K562 (cell line): Measurements from ENCODE around the gene FIZ1. TPM values are rescaled to one million over a fixed set of nuclear protein-coding genes. Genes with fewer than 3 reads are reported as not detected.

Source experiments
- CBX1 ChIP-seq: sonication (generic); IDR thresholded peaks from 2 replicates; pipeline ENCODE4 v1.6.1; 2016; ENCODE audit warnings: antibody characterized with exemption, low read depth, mild to moderate bottlenecking
- CC2D1A ChIP-seq: fragments of 450-650 bp; IDR thresholded peaks from 2 replicates; pipeline ENCODE4 v1.6.1; 2017; ENCODE audit warnings: mild to moderate bottlenecking
- FOXA3 ChIP-seq, 2 experiments: fragments of 450-650 bp in 1 of 2; sonication (generic) in 1 of 2; formaldehyde crosslinking; IDR thresholded peaks in 1 of 2; conservative IDR thresholded peaks in 1 of 2; 2 replicates each; pipeline versions ENCODE4 v1.4.0 to v1.8.0; 2020 to 2022; ENCODE audit warnings: mild to moderate bottlenecking in 2 of 2, missing genetic modification reagents in 1 of 2
- MYC ChIP-seq, 2 experiments: fragments of 250-450 bp in 1 of 2; sonication (Bioruptor Pico) in 1 of 2; IDR thresholded peaks; 2 replicates each; pipeline versions ENCODE4 v1.5.1 to v1.6.1; 2012 to 2021; ENCODE audit warnings: low read depth in 2 of 2, borderline replicate concordance in 1 of 2, improper control_type of control experiment in 1 of 2, low read length in 1 of 2, mild to moderate bottlenecking in 1 of 2, moderate library complexity in 1 of 2
- NRF1 ChIP-seq, 2 experiments: fragments of 450-650 bp; IDR thresholded peaks in 1 of 2; conservative IDR thresholded peaks in 1 of 2; 2 replicates each; pipeline ENCODE4 v1.6.1; 2014; ENCODE audit warnings: mild to moderate bottlenecking in 2 of 2
- REST ChIP-seq, 2 experiments: fragments of 450-650 bp; formaldehyde crosslinking in 1 of 2; IDR thresholded peaks; 2 replicates each; pipeline versions ENCODE4 v1.4.0 to v1.6.1; 2014 to 2020; ENCODE audit warnings: mild to moderate bottlenecking in 2 of 2, borderline replicate concordance in 1 of 2, low read depth in 1 of 2
- STAG1 ChIP-seq: sonication (generic); formaldehyde crosslinking; IDR thresholded peaks from 2 replicates; pipeline ENCODE4 v1.5.0; 2020; ENCODE audit warnings: missing genetic modification reagents, borderline replicate concordance
- TFAP4 ChIP-seq: sonication (generic); formaldehyde crosslinking; IDR thresholded peaks from 2 replicates; pipeline ENCODE4 v1.8.0; 2022; ENCODE audit warnings: missing genetic modification reagents, mild to moderate bottlenecking, moderate library complexity, borderline replicate concordance
- UBTF ChIP-seq, 2 experiments: IDR thresholded peaks; 2 replicates each; pipeline ENCODE4 v1.6.1; 2012; ENCODE audit warnings: improper control_type of control experiment in 2 of 2, low read depth in 2 of 2, low read length in 2 of 2, borderline replicate concordance in 1 of 2
- ZNF644 ChIP-seq: fragments of 200-800 bp; sonication (Bioruptor generic); IDR thresholded peaks from 2 replicates; pipeline ENCODE4 v1.6.1; 2016; ENCODE audit warnings: low read depth, missing genetic modification characterization, missing compliant biosample characterization
- polyA plus RNA-seq, 8 experiments: library from polyadenylated mRNA; depleted of rRNA in 4 of 8; stranded (reverse) in 5 of 8; unstranded in 3 of 8; fragments of >200 nt; fragmentation: Nextera tagmentation in 2 of 8; fragmentation: Illumina TruSeq in 1 of 8; extraction: Ambion mirVana in 2 of 8; extraction: Trizol in 1 of 8; gene quantifications; 2 replicates each; pipeline versions ENCODE4 v1.2.1 to v1.2.3, GENCODE V29; 2011 to 2014; ENCODE audit warnings: inconsistent platforms in 1 of 8, missing spikeins in 1 of 8
- total RNA-seq, 7 experiments: library from RNA; depleted of rRNA in 6 of 7; stranded (reverse); fragments of >200 nt in 6 of 7; fragmentation: Illumina TruSeq in 2 of 7; extraction: Trizol in 2 of 7; gene quantifications; 2 replicates each; pipeline versions ENCODE4 v1.2.1 to v1.2.3, GENCODE V29; 2011 to 2021; ENCODE audit warnings: low replicate concordance in 1 of 7
- TF ChIP-seq, protein P1 (sequence below): fragments of 450-650 bp; IDR thresholded peaks from 2 replicates; pipeline ENCODE4 v1.6.1; 2017; ENCODE audit warnings: mild to moderate bottlenecking, moderate library complexity

The FIZ1 gene
- total and polyA plus RNA-seq, 9 of the 15 experiments (the other 6 are each of a cell fraction or from before 2014, with no cell fraction given), result 0.79 to 17.5 (median 5.5) TPM

GRCh38 chr19:55632463-55632834, 33.1 kb upstream of the FIZ1 start (continued):
- TF ChIP-seq TFAP4 (CRISPR knock-in tag), result peak; percentile 15; the same call in 1 of the 2 replicates
- peak; percentile 53; the same call in 1 of the 2 replicates for TF ChIP-seq CC2D1A
- TF ChIP-seq UBTF (IDR thresholded peaks at IDR 0.05; ENCODE audit: borderline replicate concordance in 1 of 2, low read depth in 2 of 2, low read length in 2 of 2), result 0 out of 4 replicates have a peak, but pooled peaks of 1 of the 2 experiments have one; percentile 36
- no peak for TF ChIP-seq ZNF644 (tag)
- TF ChIP-seq, protein P1, sequence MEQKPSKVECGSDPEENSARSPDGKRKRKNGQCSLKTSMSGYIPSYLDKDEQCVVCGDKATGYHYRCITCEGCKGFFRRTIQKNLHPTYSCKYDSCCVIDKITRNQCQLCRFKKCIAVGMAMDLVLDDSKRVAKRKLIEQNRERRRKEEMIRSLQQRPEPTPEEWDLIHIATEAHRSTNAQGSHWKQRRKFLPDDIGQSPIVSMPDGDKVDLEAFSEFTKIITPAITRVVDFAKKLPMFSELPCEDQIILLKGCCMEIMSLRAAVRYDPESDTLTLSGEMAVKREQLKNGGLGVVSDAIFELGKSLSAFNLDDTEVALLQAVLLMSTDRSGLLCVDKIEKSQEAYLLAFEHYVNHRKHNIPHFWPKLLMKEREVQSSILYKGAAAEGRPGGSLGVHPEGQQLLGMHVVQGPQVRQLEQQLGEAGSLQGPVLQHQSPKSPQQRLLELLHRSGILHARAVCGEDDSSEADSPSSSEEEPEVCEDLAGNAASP, result no peak
- peak; percentile 76; the same call in 1 of the 2 replicates for TF ChIP-seq REST (IDR thresholded peaks at IDR 0.05; ENCODE audit: borderline replicate concordance)
- no peak for TF ChIP-seq REST (CRISPR knock-in tag; IDR thresholded peaks at IDR 0.05; ENCODE audit: low read depth)
- peak; percentile 54; the same call in 1 of the 2 replicates for TF ChIP-seq STAG1 (CRISPR knock-in tag)
- no peak for TF ChIP-seq CBX1
- 0 out of 4 replicates have a peak, but pooled peaks have one; percentile 1 to 19 for TF ChIP-seq NRF1 (conservative IDR thresholded peaks at IDR 0.05 in 1 of 2, IDR thresholded peaks at IDR 0.05 in 1 of 2)
- TF ChIP-seq MYC (IDR thresholded peaks at IDR 0.05; ENCODE audit: low read depth, low read length), result no peak
- no peak for TF ChIP-seq MYC (CRISPR knock-in tag; IDR thresholded peaks at IDR 0.05; ENCODE audit: borderline replicate concordance, low read depth)
- TF ChIP-seq FOXA3 (CRISPR knock-in tag; conservative IDR thresholded peaks at IDR 0.05 in 1 of 2, IDR thresholded peaks at IDR 0.05 in 1 of 2), result 0 out of 4 replicates have a peak, but pooled peaks of 1 of the 2 experiments have one; percentile 24
